GM19372 (cell line): ENCODE data around the gene TRIO.

Source experiments
- ATAC-seq: cut with Tn5 transposase; IDR thresholded peaks from one replicate; pipeline ENCODE4 v1.9.1; 2021; ENCODE audit warnings: mild to moderate bottlenecking, low read depth, moderate library complexity; ENCODE audit not compliant: unreplicated experiment

Gene TRIO

DNA sequence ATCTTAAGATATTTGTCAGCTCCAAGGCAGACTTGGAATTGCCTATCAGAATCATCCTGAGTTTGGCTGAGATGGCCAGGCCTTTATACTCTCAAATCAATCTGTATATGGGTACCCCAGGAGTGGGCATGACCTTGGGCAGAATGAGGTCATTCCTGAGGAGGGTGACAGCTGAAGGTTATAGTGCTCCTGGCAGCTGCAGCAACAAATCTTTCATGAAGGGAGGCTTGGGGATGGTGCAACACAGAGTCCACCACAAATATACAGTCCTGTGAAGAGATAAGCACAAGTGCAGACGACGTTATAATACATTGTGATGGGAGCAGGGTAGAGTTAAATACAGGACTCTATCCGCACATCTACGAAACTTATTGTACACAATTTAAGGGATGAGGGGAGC lies 21.1 kb upstream of the TRIO start:
- ATAC-seq = no peak

DNA sequence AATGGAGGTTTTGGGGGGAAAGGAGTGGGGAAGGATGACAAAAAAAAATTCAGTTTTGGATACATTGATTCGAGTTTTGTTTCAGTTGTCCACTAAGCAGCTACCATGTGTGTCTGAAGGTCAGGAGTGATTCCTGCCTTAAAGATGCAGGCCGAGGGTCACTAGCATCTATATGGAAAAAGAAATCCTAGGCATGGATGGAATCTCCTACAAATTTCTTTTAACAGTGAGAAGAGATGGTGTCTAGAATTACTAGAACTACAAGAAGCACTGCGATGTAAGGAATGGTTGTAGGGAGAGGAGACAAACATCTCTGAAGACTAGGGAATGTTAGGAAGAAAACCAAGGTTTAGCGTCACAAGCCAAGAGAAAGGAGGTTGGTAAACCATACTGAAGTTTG lies 19.6 kb upstream of the TRIO start:
- ATAC-seq = no peak

DNA sequence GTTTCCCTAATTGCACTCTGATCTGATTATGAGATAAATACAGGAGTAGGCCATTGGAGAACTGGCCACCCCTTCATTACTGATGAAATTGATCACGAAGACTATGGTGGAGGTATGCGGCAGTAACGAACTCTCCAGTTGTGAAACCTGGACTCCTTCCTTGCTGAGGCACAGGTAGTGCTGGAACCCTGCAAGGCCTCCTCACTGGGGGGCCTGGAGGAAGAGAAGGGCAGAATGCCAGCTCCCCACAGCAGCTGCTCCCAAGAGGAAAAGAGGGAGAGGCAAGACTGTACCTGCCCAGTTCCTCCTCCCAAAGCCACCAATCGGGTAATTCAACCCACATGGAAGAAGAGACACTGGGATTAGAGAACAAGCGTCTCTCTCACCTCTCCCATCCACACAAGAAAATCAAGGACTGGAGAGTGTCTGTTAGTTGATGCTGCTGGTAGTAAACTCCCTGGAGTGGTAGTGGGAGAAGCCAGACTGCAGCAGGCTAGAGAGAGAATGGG lies 19.1 kb upstream of the TRIO start:
- no peak for ATAC-seq

DNA sequence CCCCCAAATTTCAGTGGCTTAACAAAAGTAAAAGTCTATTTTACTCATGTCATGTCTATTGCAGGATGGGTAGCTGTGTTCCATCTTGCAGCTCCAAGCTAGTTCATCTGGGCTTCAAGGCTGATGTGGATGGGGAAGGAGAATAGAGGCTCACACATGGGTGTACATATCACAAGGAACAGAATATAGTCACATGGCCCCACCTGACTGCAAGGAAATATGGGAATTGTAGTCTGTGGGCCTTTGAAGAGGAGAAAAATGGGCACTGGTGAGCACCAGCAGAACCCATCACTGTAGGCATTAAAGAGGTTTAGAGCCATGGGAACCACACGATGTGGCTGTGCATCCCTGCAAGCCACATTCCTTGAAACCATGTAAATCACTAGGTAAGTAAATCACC lies 17.9 kb upstream of the TRIO start:
- no peak for ATAC-seq

DNA sequence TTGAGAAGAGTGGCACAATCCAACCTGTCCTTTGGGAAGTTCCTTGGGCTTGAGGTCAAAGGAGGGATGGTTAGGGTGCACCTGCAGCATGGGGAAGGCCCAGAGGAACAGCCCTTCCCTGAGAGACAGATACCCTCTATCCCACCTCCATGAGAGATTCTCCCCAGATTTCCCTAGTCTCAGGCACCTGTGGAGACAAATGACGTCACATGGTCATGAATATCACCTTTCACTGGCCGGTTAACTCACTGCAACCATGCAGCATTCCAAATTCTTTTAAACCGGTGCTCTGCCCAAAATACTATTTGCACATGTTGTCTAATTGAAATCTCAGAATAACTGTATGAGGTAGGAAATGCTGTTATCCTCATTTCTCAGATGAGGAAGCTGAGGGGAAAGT lies 15.6 kb upstream of the TRIO start:
- no peak for ATAC-seq

DNA sequence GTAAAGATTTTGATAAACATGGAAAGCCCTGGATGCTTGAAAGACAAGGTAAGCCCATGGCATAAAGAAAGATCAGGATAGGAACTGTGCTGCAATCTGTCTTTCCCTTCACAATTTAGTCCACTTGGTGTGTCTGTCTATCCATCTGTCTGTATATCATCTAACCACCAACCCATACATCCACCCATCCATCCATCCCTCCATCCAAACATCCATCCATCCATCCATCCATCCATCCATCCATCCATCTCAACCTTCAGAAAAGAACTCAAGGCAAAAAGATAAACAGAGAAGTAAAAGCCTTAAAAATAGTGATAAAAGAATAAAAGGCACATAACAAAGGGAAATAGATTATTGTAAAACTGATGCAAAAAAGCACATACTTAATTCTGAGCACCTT lies 15.1 kb upstream of the TRIO start:
- ATAC-seq = no peak

DNA sequence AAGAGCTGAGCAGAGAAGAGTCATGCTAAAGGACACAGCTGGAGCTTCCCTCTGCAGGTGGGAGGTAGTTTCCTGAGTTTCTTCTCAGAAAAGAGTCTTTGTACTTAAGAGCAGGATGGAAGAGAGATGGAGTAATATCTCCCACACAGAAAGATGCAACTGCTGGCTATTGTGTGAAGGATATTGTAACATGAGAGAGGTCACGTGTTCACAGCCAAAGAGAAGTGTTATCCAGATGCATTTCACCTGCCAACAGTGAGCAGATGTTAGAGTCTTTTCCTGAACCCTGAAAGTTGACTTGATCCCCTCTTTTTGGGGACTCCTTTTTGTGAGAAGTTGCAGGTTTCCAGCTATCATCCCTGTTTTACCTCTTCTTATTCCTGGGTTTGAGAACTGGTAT lies 14.0 kb upstream of the TRIO start:
- no peak for ATAC-seq

DNA sequence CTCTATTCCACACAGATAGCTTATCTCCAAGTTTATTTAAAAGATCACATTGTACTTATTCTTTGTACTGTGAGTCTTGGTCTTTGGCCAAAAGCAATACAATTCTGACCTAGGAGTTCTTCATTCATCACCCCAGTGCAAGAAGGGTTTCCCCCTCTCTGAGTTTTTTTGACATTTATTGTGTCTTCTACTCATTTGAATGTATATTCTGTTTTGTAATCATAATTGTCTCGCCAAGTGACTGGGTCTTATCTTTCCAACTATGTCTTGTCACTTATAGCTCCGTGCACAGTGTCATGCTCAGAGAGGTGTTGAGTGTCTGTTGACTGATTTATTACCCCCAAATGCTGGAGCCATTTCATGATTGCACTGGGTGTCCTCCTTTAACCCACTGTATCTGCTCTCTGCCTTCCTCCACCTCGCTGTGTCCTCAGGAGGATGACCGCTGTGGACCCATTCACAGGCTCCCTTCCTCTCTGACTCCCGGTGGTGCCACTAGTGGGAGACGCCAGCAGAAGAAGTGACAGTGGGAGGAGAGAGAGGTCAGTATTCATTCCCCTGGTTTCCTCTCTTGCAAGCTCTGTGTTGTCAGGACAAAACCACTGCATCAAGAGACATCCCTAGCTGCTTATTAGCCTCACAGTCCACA lies 11.2 kb upstream of the TRIO start:
- no peak for ATAC-seq

DNA sequence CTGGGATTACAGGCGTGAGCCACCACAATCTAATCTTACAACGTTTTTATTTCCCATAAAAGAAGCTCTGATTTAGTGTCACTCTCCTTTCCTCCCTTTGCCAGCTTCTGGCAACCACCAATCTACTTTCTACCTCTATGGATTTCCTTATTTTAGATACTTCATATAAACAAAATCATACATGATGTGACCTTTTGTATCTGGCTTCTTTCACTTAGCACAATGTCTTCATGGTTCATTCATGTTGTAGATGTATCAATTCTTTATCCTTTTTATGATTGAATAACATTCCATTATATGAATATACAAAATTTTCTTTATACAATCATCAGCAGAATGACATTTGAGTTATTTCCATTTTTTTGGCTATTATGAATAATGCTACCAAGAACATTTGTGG lies 9.7 kb upstream of the TRIO start:
- no peak for ATAC-seq

DNA sequence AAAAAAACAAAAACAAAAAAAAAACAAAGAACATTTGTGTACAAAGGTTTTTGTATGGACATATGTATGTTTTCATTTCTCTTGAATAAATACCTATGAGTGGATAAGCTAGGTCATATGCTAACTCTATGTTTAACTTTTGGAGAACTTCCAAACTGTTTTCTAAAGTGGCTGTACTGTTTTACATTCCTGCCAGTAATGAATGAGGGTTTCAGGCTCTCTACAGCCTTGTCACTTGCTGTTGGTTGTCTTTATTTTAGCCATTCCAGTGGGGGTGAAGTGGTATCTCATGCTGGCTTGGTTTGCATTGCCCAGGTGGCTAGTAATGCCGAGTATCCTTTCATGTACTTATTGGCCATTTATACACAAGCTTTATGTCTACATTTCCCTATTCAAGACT lies 9.1 kb upstream of the TRIO start:
- ATAC-seq = no peak

DNA sequence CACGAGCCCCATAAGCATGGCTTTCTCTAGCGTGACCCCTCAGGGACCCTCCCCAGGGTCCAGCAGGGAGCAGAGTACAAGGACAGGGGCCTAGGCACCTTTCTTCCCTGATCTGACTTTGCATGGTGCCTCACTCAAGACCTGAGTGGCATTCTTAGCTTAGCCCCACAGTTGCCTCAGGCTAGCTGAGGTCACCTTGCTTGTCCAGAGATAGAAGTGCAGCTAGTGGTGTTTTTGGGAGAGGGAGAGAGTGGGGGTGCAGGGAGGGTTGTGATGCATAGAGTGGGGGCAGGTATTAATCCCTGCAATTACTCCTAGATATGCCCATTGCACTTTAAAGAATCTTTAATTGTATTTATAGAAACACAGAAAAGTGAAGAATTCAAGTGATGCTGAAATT lies 8.4 kb upstream of the TRIO start:
- ATAC-seq = no peak

DNA sequence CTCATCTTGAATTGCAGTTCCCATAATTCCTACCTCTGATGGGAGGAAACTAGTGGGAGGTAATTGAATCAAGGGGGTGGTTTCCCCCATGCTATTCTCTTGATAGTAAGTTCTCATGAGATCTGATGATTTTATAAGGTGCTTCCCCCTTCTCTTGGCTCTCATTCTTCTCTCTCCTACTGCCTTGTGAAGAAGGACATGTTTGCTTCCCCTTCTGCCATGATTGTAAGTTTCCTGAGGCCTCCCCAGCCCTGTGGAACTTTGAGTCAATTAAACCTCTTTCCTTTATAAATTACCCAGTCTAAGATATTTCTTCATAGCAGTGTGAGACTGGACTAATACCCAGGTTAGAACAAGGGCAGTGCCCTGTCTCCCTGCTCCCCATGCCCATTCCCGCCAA lies 7.5 kb upstream of the TRIO start:
- no peak for ATAC-seq

DNA sequence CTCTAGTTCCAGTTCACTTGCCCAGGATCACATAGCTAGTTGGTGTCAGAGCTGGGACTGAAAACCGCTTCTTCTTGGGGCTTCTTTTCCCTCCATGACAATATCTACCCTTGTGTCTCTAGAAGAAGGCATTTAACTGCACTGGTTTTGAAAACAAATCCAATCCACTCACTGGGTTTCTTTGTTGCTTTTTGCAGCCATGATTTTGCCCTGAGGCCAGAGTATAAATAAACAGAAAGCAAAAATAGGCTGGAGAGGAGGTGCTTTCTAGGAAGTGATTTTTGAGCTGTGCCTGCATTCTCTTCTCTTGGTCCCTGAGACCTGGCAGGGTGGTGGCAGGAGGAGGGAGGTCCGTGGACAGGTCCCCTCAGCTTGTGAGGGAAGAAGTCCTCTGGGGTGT lies 6.9 kb upstream of the TRIO start:
- ATAC-seq = no peak

DNA sequence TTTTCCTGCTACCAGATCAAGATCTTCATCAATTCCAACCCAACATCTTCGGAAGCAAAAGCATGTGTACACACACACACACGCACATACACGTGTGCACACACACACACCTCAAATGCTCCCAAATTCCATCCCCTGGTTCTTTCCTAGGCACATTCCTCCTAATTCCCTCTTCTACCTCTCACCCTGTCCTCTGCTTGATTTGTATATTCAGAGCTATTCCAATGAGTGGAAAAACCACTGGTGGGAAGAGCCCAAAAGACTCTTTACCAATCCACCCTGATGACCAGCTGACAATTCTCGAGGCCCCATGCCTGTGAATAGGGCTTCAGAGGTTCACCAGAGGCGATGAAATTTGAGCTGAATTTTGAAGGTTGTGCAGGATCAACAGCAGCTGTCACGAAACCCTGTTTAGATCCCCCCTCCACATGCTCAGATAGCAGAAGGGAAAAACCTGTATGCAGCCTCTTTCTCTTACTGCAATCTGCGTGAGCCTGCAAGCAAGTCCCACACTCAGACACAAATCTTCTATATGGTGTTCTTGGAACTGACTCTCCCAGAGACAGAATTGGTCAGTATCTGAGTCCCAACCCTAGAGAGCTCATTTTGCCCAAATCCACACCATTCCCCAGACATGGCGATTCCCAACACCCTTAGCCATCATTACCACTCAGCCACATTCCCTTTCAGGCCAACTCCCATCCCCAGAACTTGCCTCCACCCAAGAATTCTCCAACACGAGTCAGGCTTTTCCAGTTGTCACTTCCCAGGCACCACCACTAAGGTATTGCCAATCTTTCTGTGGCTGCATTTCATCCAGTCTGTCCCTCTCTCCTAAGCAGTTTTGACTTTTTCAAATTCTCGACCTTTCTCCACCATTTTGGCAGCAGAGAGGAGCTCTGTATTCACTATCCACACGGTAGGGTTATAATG lies 4.3 kb upstream of the TRIO start:
- ATAC-seq = no peak

DNA sequence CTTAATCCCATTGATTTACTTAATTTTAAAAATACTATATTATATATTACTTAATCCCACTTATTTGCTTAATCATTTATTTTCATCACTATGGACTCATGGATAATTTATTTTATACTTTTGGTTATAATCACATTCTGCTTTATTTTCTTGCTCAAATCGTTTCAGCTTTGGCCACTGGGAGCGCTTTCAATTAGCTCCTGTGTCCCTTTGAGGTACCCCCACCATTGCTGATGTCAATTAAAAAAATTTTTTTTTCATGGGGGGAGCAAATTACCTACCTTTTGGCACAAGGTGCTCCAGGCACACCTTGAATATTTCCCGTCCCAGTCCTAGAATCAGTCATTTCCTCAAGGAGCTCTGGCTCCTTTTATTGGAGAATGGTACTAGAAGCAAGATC lies 1.4 kb upstream of the TRIO start:
- ATAC-seq = no peak

DNA sequence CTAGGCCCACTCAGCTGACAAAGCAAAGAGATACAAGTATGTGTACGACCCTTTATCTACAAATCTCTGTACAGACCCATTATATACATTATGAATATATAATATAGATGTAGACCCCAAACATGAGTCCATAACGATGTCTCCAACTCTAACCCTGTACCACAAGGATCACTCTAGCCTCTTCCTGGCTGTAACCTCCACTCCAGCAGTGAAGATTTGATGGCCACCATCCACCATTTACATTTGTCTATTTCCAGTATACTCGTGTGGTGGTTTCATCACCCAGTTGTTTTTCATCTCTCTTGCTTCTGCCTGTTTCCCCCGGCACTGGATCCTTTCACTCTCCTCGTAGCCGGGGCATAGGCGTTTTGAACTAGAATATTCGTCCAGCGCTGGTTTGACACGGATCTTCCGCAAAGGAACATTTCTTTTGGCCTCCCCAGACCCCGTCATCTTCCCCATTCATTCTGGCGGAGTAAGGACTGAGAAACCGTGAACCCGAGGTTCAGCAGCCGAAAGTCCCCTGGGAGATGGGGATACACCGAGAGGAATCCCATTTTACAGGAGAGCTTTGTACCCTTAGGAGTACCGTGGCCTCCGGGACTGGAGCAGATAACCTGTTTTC lies 828 bp upstream of the TRIO start:
- ATAC-seq = no peak

DNA sequence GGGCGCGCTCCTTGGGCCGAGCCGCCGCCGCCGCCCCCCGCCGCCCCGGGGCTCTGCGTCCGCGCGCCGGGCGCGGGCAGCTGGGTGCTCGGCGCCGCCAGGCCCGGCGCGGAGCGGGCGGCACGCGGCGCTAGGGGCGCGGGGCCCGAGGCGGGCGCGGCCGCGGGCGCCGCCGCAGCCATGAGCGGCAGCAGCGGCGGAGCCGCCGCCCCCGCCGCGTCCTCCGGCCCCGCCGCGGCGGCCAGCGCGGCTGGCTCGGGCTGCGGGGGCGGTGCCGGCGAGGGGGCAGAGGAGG lies 351 bp downstream of the TRIO start:
- ATAC-seq = no peak

DNA sequence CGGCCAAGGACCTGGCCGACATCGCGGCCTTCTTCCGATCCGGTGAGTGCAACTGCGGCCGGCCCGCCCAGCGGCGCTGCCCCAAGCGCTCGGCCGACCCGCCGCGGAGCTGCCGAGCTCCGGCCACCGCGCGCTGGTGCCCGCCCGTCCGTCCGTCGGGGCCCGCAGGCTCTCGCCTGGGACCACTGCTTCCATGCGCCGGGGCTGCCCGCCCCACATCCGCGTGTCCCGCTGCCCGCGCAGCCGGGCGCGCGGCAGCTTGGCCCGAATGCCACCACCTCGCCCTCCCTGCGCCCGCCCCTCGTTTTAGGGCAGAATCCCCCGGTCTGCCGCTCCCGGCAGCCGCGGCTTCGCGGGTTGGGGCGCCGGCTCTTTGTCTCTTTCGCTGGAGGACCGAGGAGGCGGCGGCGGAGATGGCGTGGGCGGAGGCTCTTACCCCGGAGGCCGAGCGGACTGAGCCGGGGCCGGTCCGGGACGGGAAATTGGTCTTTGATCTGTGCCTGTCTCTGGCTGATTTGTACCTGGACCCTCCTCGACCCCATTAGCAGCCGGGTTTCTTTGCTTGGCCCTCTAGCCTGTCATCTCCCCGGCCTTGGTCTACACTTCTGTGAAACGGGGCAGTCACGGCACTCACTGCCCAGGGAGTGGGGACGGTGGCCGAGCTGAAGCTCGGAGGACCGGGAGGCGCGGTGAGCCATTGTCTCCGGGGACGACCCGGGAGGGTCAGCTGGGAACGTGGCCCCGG lies 871 bp downstream of the TRIO start:
- peak; percentile 8 for ATAC-seq

DNA sequence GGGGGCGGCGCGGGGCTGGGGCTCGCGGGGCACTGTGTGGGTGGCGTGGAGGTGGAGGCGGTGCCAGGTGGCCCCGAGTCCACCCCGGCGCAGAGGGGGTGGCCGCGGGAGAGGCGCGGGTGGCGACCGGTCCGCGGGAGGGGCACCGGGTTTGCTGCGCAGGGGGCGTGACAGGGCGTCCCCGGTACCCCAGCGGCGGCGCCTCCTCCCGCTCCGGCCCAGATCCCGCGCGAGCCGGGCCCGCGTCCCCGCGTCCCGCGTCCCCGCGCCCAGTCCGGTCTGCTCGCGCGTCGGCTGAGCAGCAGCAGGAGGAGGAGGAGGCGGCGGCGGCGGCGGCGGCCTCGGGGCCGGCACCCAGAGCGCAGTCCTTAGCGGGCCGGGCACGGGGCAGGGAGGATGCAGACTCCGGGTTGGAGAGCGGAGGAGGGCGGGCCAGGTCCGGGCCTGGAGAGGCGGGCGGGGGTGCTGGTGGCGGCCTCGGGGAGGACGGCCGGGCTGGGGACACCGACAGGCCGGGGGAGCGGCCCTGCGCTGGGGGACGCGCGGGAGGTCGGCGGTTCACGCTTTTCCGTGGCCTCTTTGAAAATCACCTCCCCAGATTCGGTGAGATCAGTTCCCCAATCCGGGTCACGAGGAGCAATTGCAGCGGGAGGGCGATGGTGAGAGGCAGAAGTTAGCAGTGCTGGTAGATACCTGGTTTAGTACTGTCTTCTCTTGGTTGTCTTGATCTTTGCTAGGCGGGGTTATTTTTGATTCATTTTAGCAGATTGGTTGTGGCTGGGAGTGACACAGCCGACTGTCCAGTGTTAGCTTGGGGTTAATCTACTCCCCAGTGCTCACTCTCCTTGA lies 1.7 kb downstream of the TRIO start:
- peak; percentile 48 for ATAC-seq
